HL-60 (cell line): ENCODE results near the gene PCDHB8.
"Not testable (repeated sequence)": the region's sequence is repeated elsewhere in the genome, so short reads cannot be mapped to it uniquely, and the experiment has no call there.

Source experiments
- TF ChIP-seq, protein P1 (sequence below): IDR thresholded peaks from 2 replicates; pipeline ENCODE4 v1.6.1; 2012; ENCODE audit warnings: low read depth; ENCODE audit not compliant: insufficient replicate concordance
- TF ChIP-seq, protein P2 (sequence below): IDR thresholded peaks from one replicate; pipeline ENCODE4 v1.5.1; 2011; ENCODE audit warnings: low read length, control low read depth, inconsistent platforms; ENCODE audit not compliant: insufficient read depth

DNA sequence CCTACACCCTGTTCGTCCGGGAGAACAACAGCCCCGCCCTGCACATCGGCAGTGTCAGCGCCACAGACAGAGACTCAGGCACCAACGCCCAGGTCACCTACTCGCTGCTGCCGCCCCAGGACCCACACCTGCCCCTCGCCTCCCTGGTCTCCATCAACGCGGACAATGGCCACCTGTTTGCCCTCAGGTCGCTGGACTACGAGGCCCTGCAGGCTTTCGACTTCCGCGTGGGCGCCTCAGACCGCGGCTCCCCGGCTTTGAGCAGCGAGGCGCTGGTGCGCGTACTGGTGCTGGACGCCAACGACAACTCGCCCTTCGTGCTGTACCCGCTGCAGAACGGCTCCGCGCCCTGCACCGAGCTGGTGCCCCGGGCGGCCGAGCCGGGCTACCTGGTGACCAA is 11.1 kb downstream of the PCDHB8 start:
- TF ChIP-seq, protein P1, sequence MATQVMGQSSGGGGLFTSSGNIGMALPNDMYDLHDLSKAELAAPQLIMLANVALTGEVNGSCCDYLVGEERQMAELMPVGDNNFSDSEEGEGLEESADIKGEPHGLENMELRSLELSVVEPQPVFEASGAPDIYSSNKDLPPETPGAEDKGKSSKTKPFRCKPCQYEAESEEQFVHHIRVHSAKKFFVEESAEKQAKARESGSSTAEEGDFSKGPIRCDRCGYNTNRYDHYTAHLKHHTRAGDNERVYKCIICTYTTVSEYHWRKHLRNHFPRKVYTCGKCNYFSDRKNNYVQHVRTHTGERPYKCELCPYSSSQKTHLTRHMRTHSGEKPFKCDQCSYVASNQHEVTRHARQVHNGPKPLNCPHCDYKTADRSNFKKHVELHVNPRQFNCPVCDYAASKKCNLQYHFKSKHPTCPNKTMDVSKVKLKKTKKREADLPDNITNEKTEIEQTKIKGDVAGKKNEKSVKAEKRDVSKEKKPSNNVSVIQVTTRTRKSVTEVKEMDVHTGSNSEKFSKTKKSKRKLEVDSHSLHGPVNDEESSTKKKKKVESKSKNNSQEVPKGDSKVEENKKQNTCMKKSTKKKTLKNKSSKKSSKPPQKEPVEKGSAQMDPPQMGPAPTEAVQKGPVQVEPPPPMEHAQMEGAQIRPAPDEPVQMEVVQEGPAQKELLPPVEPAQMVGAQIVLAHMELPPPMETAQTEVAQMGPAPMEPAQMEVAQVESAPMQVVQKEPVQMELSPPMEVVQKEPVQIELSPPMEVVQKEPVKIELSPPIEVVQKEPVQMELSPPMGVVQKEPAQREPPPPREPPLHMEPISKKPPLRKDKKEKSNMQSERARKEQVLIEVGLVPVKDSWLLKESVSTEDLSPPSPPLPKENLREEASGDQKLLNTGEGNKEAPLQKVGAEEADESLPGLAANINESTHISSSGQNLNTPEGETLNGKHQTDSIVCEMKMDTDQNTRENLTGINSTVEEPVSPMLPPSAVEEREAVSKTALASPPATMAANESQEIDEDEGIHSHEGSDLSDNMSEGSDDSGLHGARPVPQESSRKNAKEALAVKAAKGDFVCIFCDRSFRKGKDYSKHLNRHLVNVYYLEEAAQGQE = not testable (repeated sequence)
- TF ChIP-seq, protein P2, sequence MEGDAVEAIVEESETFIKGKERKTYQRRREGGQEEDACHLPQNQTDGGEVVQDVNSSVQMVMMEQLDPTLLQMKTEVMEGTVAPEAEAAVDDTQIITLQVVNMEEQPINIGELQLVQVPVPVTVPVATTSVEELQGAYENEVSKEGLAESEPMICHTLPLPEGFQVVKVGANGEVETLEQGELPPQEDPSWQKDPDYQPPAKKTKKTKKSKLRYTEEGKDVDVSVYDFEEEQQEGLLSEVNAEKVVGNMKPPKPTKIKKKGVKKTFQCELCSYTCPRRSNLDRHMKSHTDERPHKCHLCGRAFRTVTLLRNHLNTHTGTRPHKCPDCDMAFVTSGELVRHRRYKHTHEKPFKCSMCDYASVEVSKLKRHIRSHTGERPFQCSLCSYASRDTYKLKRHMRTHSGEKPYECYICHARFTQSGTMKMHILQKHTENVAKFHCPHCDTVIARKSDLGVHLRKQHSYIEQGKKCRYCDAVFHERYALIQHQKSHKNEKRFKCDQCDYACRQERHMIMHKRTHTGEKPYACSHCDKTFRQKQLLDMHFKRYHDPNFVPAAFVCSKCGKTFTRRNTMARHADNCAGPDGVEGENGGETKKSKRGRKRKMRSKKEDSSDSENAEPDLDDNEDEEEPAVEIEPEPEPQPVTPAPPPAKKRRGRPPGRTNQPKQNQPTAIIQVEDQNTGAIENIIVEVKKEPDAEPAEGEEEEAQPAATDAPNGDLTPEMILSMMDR = not testable (repeated sequence)
